K562 (cell line): ENCODE measurements around the gene WASHC3. TPM values are rescaled to one million over a fixed set of nuclear protein-coding genes. Genes with fewer than 3 reads are reported as not detected.

Experiments
- ATAC-seq: fragments of 200-7000 bp; cut with Tn5 transposase; 3 replicates; pipeline ENCODE4 v1.9.1; 2020; ENCODE audit warnings: moderate library complexity
- BruUV-seq: library from RNA; stranded (reverse); fragments of 400-500 nt; replicated peaks from 2 replicates; lab custom pipeline; 2021; lab: Mats Ljungman, UMichigan
- CTCF ChIA-PET: fragments of 300-600 bp; formaldehyde crosslinking; extraction: SDS; loops from one replicate; lab custom pipeline; 2021; ENCODE audit warnings: low intra/inter-chr PET ratio; lab: Yijun Ruan, JAX
- POLR2A ChIA-PET: fragments of 300-600, 350-650 bp; sonication (Branson Sonifier 250); formaldehyde crosslinking; extraction: SDS; loops from one replicate; lab custom pipeline; 2021; ENCODE audit warnings: antibody characterized with exemption, inconsistent platforms; lab: Yijun Ruan, JAX
- DNase-seq, 4 experiments: peaks; one replicate each; pipeline versions ENCODE4 v3.0.0 to v3.0.0-alpha.2; 2011 to 2018; ENCODE audit warnings: low spot score in 3 of 4, mixed read lengths in 3 of 4; ENCODE audit errors: extremely low read depth in 1 of 4
- FAIRE-seq: peaks from 2 replicates; lab custom pipeline; 2011; peaks lifted over from hg19 to GRCh38; lab: Jason Lieb, UNC
- H2AFZ ChIP-seq: 2 replicates; pipeline ENCODE4 v1.6.0; 2011; ENCODE audit warnings: low read depth, low read length, control low read depth, inconsistent platforms
- H3K27ac ChIP-seq: fragments of 200-600 bp; 3 replicates; pipeline ENCODE4 v1.8.0; 2011; ENCODE audit warnings: low read depth, mild to moderate bottlenecking, control low read depth, inconsistent platforms, low read length, moderate library complexity, mixed read lengths; ENCODE audit errors: extremely low read depth
- H3K27me3 ChIP-seq, 2 experiments: fragments of 300-600 bp in 1 of 2; 2 replicates in 1 of 2; 3 replicates in 1 of 2; pipeline versions ENCODE4 v1.6.0 to v1.8.0; 2011; ENCODE audit warnings: inconsistent platforms in 2 of 2, low read length in 2 of 2, mild to moderate bottlenecking in 1 of 2, mixed read lengths in 1 of 2, moderate library complexity in 1 of 2; ENCODE audit not compliant: control insufficient read depth in 2 of 2, insufficient read depth in 2 of 2
- H3K36me3 ChIP-seq: fragments of 300-600 bp; 3 replicates; pipeline ENCODE4 v1.8.0; 2011; ENCODE audit warnings: mild to moderate bottlenecking, low read length, inconsistent platforms; ENCODE audit not compliant: control insufficient read depth, insufficient read depth
- H3K4me1 ChIP-seq, 2 experiments: fragments of 200-600 bp in 1 of 2; replicated peaks in 1 of 2; 2 replicates in 1 of 2; 3 replicates in 1 of 2; pipeline versions ENCODE4 v1.5.1 to v1.8.0; 2011; ENCODE audit warnings: inconsistent platforms in 2 of 2, low read length in 2 of 2, mild to moderate bottlenecking in 1 of 2, mixed read lengths in 1 of 2, moderate library complexity in 1 of 2; ENCODE audit not compliant: control insufficient read depth in 2 of 2, insufficient read depth in 2 of 2
- H3K4me2 ChIP-seq: 2 replicates; pipeline ENCODE4 v1.6.1; 2011; ENCODE audit warnings: low read length, control low read depth, inconsistent platforms, mixed read lengths; ENCODE audit not compliant: insufficient read depth
- H3K4me3 ChIP-seq: fragments of 200-600 bp; sonication (generic), shearing (Covaris generic); 2 replicates; pipeline ENCODE4 v1.5.1; 2016; ENCODE audit warnings: control low read depth, inconsistent platforms
- H3K79me2 ChIP-seq: fragments of 200-600 bp; 3 replicates; pipeline ENCODE4 v1.8.0; 2011; ENCODE audit warnings: low read length, inconsistent platforms; ENCODE audit not compliant: control insufficient read depth, insufficient read depth
- H3K9ac ChIP-seq, 2 experiments: 2 replicates each; pipeline versions ENCODE4 v1.6.0 to v1.6.1; 2011; ENCODE audit warnings: low read depth in 2 of 2, low read length in 2 of 2, control low read depth in 1 of 2, inconsistent platforms in 1 of 2, mild to moderate bottlenecking in 1 of 2, mixed read lengths in 1 of 2; ENCODE audit not compliant: insufficient read depth in 1 of 2
- H3K9me1 ChIP-seq: one replicate; pipeline ENCODE4 v1.6.0; 2011; ENCODE audit warnings: inconsistent platforms, mild to moderate bottlenecking, low read length, moderate library complexity; ENCODE audit not compliant: control insufficient read depth, insufficient read depth
- H3K9me3 ChIP-seq: replicated peaks from 2 replicates; pipeline ENCODE4 v1.5.1; 2011; ENCODE audit warnings: low read depth, low read length, inconsistent platforms; ENCODE audit not compliant: control insufficient read depth, insufficient read depth
- H4K20me1 ChIP-seq: replicated peaks from 2 replicates; pipeline ENCODE4 v1.6.1; 2011; ENCODE audit warnings: low read length, inconsistent platforms, mixed read lengths; ENCODE audit not compliant: control insufficient read depth, insufficient read depth
- ETV1 ChIP-seq: fragments of 450-650 bp; conservative IDR thresholded peaks from 2 replicates; pipeline ENCODE4 v1.6.1; 2016; ENCODE audit warnings: missing genetic modification characterization, control low read depth, low read depth, missing compliant biosample characterization
- NCOA1 ChIP-seq: fragments of 450-650 bp; IDR thresholded peaks from 2 replicates; pipeline ENCODE4 v1.6.1; 2016; ENCODE audit warnings: low read depth
- WHSC1 ChIP-seq: IDR thresholded peaks from one replicate; pipeline ENCODE4 v1.6.1; 2012; ENCODE audit warnings: low read length, control low read depth, inconsistent platforms
- WGBS: fragments of 100-300 bp; shearing (Covaris generic); methylation state at CpG from one replicate; pipeline ENCODE4 v1.1.6; 2016; ENCODE audit warnings: low coverage, mixed read lengths; ENCODE audit not compliant: insufficient coverage; ENCODE audit errors: missing lambda C conversion rate; 5-methylcytosine and 5-hydroxymethylcytosine counted together
- in situ Hi-C: fragments of 300-500 bp; cut with MboI; formaldehyde crosslinking; loops from 4 replicates; pipeline ENCODE4 v1.15.0; 2018; ENCODE audit warnings: inconsistent platforms, mixed read lengths
- intact Hi-C: fragments of 100-400 bp; cut with micrococcal nuclease; formaldehyde crosslinking; loops from 2 replicates; pipeline ENCODE4 v1.14.2; 2022
- polyA plus RNA-seq, 8 experiments: library from polyadenylated mRNA; depleted of rRNA in 4 of 8; stranded (reverse) in 5 of 8; unstranded in 3 of 8; fragments of >200 nt; fragmentation: Nextera tagmentation in 2 of 8; fragmentation: Illumina TruSeq in 1 of 8; extraction: Ambion mirVana in 2 of 8; extraction: Trizol in 1 of 8; gene quantifications; 2 replicates each; pipeline versions ENCODE4 v1.2.1 to v1.2.3, GENCODE V29; 2011 to 2014; ENCODE audit warnings: inconsistent platforms in 1 of 8, missing spikeins in 1 of 8
- total RNA-seq, 7 experiments: library from RNA; depleted of rRNA in 6 of 7; stranded (reverse); fragments of >200 nt in 6 of 7; fragmentation: Illumina TruSeq in 2 of 7; extraction: Trizol in 2 of 7; gene quantifications; 2 replicates each; pipeline versions ENCODE4 v1.2.1 to v1.2.3, GENCODE V29; 2011 to 2021; ENCODE audit warnings: low replicate concordance in 1 of 7
- TF ChIP-seq, protein P1 (sequence below): fragments of 450-650 bp; formaldehyde crosslinking; conservative IDR thresholded peaks from 2 replicates; pipeline ENCODE4 v1.4.0; 2022; ENCODE audit warnings: mild to moderate bottlenecking, missing genetic modification characterization

WASHC3 gene
- total and polyA plus RNA-seq, 9 of the 15 experiments (the other 6 are each of a cell fraction or from before 2014, with no cell fraction given): 14.3 to 74.9 (median 35.1) TPM

DNA sequence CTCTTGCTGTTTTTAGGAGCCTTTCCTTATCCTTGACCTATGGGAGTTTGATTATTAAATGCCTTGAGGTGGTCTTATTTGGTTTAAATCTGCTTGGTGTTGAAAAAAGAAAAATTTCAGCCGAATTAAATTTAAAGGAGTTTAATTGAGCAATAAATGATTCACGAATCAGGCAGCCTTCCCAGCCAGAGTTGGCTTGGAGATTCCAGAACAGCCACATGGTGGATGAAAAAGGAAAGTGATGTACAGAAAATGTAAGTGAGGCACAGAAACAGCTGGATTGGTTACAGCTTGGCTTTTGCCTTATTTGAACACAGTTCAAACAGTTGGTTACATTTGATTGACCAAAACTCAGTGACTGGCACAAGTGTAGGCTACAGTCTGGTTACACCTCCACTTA is 69.7 kb downstream of the WASHC3 start (continued):
- no peak for TF ChIP-seq ETV1 (tag)

DNA sequence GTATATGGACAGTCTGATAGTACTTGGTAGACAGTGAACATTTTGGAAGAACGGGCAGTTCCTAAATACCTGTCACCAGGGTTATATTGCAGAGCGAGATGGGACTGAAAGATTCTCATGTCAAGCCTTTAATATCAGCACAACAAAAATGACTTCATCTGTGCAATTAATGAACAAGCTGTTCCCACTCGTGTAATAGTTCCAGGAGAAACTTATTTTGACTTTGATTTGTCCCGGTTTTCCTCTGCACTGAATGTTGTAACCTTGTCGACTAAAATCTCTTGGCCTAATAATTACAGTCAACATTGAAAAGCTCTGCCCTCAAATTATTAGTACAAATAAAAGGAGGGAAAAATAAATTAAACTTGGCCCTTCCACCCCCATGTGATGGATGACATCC is 79.5 kb downstream of the WASHC3 start:
- Histone ChIP-seq H3K27me3 (peaks cover 0 to 2% of the 10 kb centered on the region in 2 experiments; a peak in 2 of 5 replicates), H3K4me2 (no peak overlapping the region), H4K20me1 (no peaks in the 10 kb centered on the region), H3K9ac (no peak overlapping the region), H3K4me1 (no peaks in the 10 kb centered on the region), H3K9me3 (no peaks in the 10 kb centered on the region), H3K4me3 (no peak overlapping the region), H3K9me1 (no peaks in the 10 kb centered on the region), H3K36me3 (no peaks in the 10 kb centered on the region), H3K27ac (no peak overlapping the region), H3K79me2 (no peaks in the 10 kb centered on the region), H2AFZ (no peak overlapping the region)
- ChIA-PET CTCF (no interaction called here), POLR2A (no interaction called here)
- FAIRE-seq (no peak), DNase-seq (no peak), ATAC-seq (no peak)
- TF ChIP-seq NCOA1: no peak
- no peak for TF ChIP-seq WHSC1
- in situ Hi-C loops (no loop called here), intact Hi-C loops (no loop called here)
- 1% methylated on average over 5 of the region's 5 CpGs for WGBS
- BruUV-seq: no TSS peak

DNA sequence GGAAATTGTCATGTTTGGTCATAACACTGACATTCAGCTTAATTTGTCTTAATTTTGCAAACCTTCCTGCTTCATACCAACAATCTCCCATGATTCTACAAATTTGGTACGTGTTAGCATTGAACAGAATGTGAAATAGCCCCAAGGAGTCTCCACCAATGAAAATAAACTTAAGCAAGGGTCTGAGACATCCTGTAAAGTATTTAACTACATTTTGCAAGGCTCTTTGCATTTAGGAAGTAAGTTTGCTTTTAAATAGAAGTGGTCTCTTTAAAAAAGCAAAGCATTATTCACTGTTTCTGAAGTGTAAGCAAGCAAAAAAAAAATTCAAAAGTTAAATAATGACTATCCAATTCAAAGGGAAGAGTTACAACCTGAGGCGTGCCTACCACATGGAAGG is 79.9 kb downstream of the WASHC3 start:
- peaks cover 0 to 2% of the 10 kb centered on the region in 2 experiments; a peak in 2 of 5 replicates for H3K27me3 ChIP-seq
- no peak overlapping the region for H3K4me3 ChIP-seq
- H3K27ac ChIP-seq: no peak overlapping the region
- no peaks in the 10 kb centered on the region for H3K36me3 ChIP-seq
- H3K4me2 ChIP-seq: no peak overlapping the region
- FAIRE-seq (no peak), DNase-seq (no peak), ATAC-seq (no peak)
- ChIA-PET CTCF (no interaction called here), POLR2A (no interaction called here)
- H2AFZ ChIP-seq: no peak overlapping the region
- H3K9me3 ChIP-seq: no peaks in the 10 kb centered on the region
- BruUV-seq: no TSS peak
- 3% methylated on average over 2 of the region's 2 CpGs for WGBS
- H3K4me1 ChIP-seq: no peaks in the 10 kb centered on the region
- intact Hi-C loops: no loop called here
- no peak overlapping the region for H3K9ac ChIP-seq
- in situ Hi-C loops: no loop called here
- no peaks in the 10 kb centered on the region for H3K79me2 ChIP-seq
- TF ChIP-seq, protein P1, sequence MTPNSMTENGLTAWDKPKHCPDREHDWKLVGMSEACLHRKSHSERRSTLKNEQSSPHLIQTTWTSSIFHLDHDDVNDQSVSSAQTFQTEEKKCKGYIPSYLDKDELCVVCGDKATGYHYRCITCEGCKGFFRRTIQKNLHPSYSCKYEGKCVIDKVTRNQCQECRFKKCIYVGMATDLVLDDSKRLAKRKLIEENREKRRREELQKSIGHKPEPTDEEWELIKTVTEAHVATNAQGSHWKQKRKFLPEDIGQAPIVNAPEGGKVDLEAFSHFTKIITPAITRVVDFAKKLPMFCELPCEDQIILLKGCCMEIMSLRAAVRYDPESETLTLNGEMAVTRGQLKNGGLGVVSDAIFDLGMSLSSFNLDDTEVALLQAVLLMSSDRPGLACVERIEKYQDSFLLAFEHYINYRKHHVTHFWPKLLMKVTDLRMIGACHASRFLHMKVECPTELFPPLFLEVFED: no peak
- H3K9me1 ChIP-seq: no peaks in the 10 kb centered on the region
- no peaks in the 10 kb centered on the region for H4K20me1 ChIP-seq
